ENCODE measurements around the gene ACTMAP. TPM values are rescaled to one million over a fixed set of nuclear protein-coding genes. Genes with fewer than 3 reads are reported as not detected.

Gene ACTMAP
- total RNA-seq, 1 experiment from 2014 or later = 16.8 TPM

- CTCF ChIA-PET = no interaction called here
- peaks cover 59% of the 10 kb centered on the region for H3K79me2 ChIP-seq (ENCODE audit: insufficient read depth, low read length)
These were observed 32.1 kb downstream of the ACTMAP start for GRCh38 chr19:40717880-40718773.

More at GRCh38 chr19:40717880-40718773, 32.1 kb downstream of the ACTMAP start:
- intact Hi-C loops (cut with micrococcal nuclease) = loop anchor here (2.0 to 5.0 kb wide), 3 partner anchors 33 to 79 kb away; partner anchors contain the start of genes ACTMAP, EGLN2 and SNRPA
- no peak for ATAC-seq
- TF ChIP-seq EZH2phosphoT487 (IDR thresholded peaks at IDR 0.05; ENCODE audit: borderline replicate concordance) (no peak), EGR1 (IDR thresholded peaks at IDR 0.05; ENCODE audit: low read depth) (peak; percentile 65), SIN3A (IDR thresholded peaks at IDR 0.05; ENCODE audit: low read depth) (no peak), EZH2 (IDR thresholded peaks at IDR 0.05) (no peak), ZBTB33 (IDR thresholded peaks at IDR 0.05; ENCODE audit: extremely low read depth, insufficient replicate concordance, low read length) (no peak)
- TF ChIP-seq, protein P1, sequence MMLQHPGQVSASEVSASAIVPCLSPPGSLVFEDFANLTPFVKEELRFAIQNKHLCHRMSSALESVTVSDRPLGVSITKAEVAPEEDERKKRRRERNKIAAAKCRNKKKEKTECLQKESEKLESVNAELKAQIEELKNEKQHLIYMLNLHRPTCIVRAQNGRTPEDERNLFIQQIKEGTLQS (IDR thresholded peaks at IDR 0.05) = no peak
- no peak for DNase-seq (ENCODE audit: low read depth, low spot score)
- peak overlapping the region; percentile 95 for H3K9ac ChIP-seq (ENCODE audit: low read length)
- H3K4me1 ChIP-seq (ENCODE audit: control insufficient read depth in 1 of 2, insufficient read depth in 2 of 2, low read length in 2 of 2) = peaks cover 13 to 68% of the 10 kb centered on the region in 2 experiments
- peaks cover 0 to 5% of the 10 kb centered on the region in 2 experiments; a peak in 2 of 4 replicates for H3K36me3 ChIP-seq (ENCODE audit: control insufficient read depth in 1 of 2, insufficient read depth in 2 of 2, low read length in 2 of 2)
- H4K20me1 ChIP-seq (ENCODE audit: insufficient read depth) = no peaks in the 10 kb centered on the region
- no peak overlapping the region for H2AFZ ChIP-seq (ENCODE audit: low read depth, low read length, poor library complexity, severe bottlenecking)
- BruUV-seq (replicated peaks) = TSS peak; percentile 47
- H3K27ac ChIP-seq (ENCODE audit: low read depth, low read length) = peak overlapping the region; percentile 92
- peak overlapping the region; percentile 63 to 84 for H3K4me3 ChIP-seq (replicated peaks in 1 of 2; ENCODE audit: low read depth in 1 of 2, low read length in 2 of 2)
- peak overlapping the region; percentile 97 for H3K4me2 ChIP-seq (ENCODE audit: low read length)
- POLR2A ChIA-PET = interaction anchor here (0.7 to 1.9 kb wide), 2 partner anchors 32 kb away, joined by 3 to 11 read pairs; partner anchors contain the start of genes ACTMAP and SNRPA
- no peaks in the 10 kb centered on the region for H3K9me2 ChIP-seq (ENCODE audit: insufficient read depth)
- H3K27me3 ChIP-seq (ENCODE audit: insufficient read depth, low read length) = no peaks in the 10 kb centered on the region
- RAD21 ChIA-PET (ENCODE audit: low non-redundant PET in 1 of 2, low total read pairs in 2 of 2, uncharacterized antibody in 2 of 2, unreplicated experiment in 2 of 2) = no interaction called here
- H3K9me3 ChIP-seq (ENCODE audit: control insufficient read depth in 1 of 2, insufficient read depth in 1 of 2, low read depth in 1 of 2, low read length in 2 of 2) = no peaks in the 10 kb centered on the region
